Measurements from ENCODE around the gene PLAC8. TPM values are rescaled to one million over a fixed set of nuclear protein-coding genes. Genes with fewer than 3 reads are reported as not detected.
"Not testable (repeated sequence)": the region's sequence is repeated elsewhere in the genome, so short reads cannot be mapped to it uniquely, and the experiment has no call there.

The PLAC8 gene
- total RNA-seq, 2 experiments from 2014 or later = 395 to 418 TPM

- Mint-ChIP-seq H3K4me3 (peak overlapping the region; percentile 92), H3K4me1 (peaks cover 60% of the 10 kb centered on the region), H3K27ac (peak overlapping the region; percentile 92), H3K27me3 (no peaks in the 10 kb centered on the region), H3K9me3 (no peaks in the 10 kb centered on the region), H3K36me3 (ENCODE audit: low read depth) (peaks cover 71% of the 10 kb centered on the region)
- DNase-seq = no peak
- POLR2A ChIA-PET = interaction anchor here (1.0 kb wide), 1 partner anchor 107 kb away, joined by 5 read pairs; no protein-coding TSS in a partner anchor
- CTCF ChIA-PET = interaction anchor here (0.7 to 3.8 kb wide), 22 partner anchors 9 to 173 kb away, joined by 3 to 25 read pairs (median 4); partner anchors contain the start of gene COQ2
Observed at GRCh38 chr4:83110970-83111750, 3.4 kb downstream of the PLAC8 start.

GRCh38 chr4:83110223-83110945 lies 4.1 kb downstream of the PLAC8 start:
- CTCF ChIA-PET = interaction anchor here (0.5 to 3.8 kb wide), 29 partner anchors 9 to 174 kb away, joined by 3 to 25 read pairs (median 4); partner anchors contain the start of genes COPS4 and COQ2
- peak overlapping the region; percentile 92 for H3K4me3 Mint-ChIP-seq
- H3K27ac Mint-ChIP-seq = peak overlapping the region; percentile 92
- peaks cover 75% of the 10 kb centered on the region for H3K36me3 Mint-ChIP-seq (ENCODE audit: low read depth)
- DNase-seq = peak; percentile 93
- POLR2A ChIA-PET = interaction anchor here (0.7 to 1.0 kb wide), 2 partner anchors 108 to 122 kb away, joined by 5 to 6 read pairs; no protein-coding TSS in a partner anchor
- H3K4me1 Mint-ChIP-seq = peaks cover 57% of the 10 kb centered on the region
- H3K9me3 Mint-ChIP-seq = no peaks in the 10 kb centered on the region
- no peaks in the 10 kb centered on the region for H3K27me3 Mint-ChIP-seq

- Mint-ChIP-seq H3K27ac (peak overlapping the region; percentile 92), H3K36me3 (ENCODE audit: low read depth) (peaks cover 82% of the 10 kb centered on the region), H3K4me1 (peaks cover 57% of the 10 kb centered on the region), H3K4me3 (peak overlapping the region; percentile 92), H3K9me3 (no peaks in the 10 kb centered on the region), H3K27me3 (no peaks in the 10 kb centered on the region)
- peak; percentile 39 for DNase-seq
- ChIA-PET CTCF (interaction anchor here (0.5 to 3.8 kb wide), 27 partner anchors 8 to 174 kb away, joined by 3 to 25 read pairs (median 4); partner anchors contain the start of genes COPS4 and COQ2), POLR2A (interaction anchor here (0.6 to 1.0 kb wide), 3 partner anchors 101 to 123 kb away, joined by 3 to 6 read pairs (median 5); no protein-coding TSS in a partner anchor)
Observed at GRCh38 chr4:83109480-83110222, 4.9 kb downstream of the PLAC8 start.

- Mint-ChIP-seq H3K27ac (peak overlapping the region; percentile 92), H3K27me3 (no peaks in the 10 kb centered on the region), H3K36me3 (ENCODE audit: low read depth) (peaks cover 85% of the 10 kb centered on the region), H3K4me3 (peak overlapping the region; percentile 92), H3K9me3 (no peaks in the 10 kb centered on the region), H3K4me1 (peaks cover 60% of the 10 kb centered on the region)
- CTCF ChIA-PET = interaction anchor here (0.5 to 3.8 kb wide), 3 partner anchors 16 to 145 kb away, joined by 3 to 21 read pairs (median 3); no protein-coding TSS in a partner anchor
- POLR2A ChIA-PET = no interaction called here
- peak; percentile 21 for DNase-seq
Observed at GRCh38 chr4:83108101-83108861, 6.2 kb downstream of the PLAC8 start.

- Mint-ChIP-seq H3K27ac (no peak overlapping the region), H3K4me3 (peak overlapping the region; percentile 25), H3K36me3 (ENCODE audit: low read depth) (peaks cover 85% of the 10 kb centered on the region), H3K9me3 (no peaks in the 10 kb centered on the region), H3K4me1 (peaks cover 61% of the 10 kb centered on the region), H3K27me3 (no peaks in the 10 kb centered on the region)
- CTCF ChIA-PET = interaction anchor here (0.5 to 0.8 kb wide), 6 partner anchors 10 to 173 kb away, joined by 3 to 6 read pairs (median 4); no protein-coding TSS in a partner anchor
- POLR2A ChIA-PET = no interaction called here
- no peak for DNase-seq
Observed at GRCh38 chr4:83107631-83108030, 6.9 kb downstream of the PLAC8 start.

- Mint-ChIP-seq H3K4me3 (no peak overlapping the region), H3K36me3 (ENCODE audit: low read depth) (peaks cover 87% of the 10 kb centered on the region), H3K27ac (no peak overlapping the region), H3K4me1 (peaks cover 58% of the 10 kb centered on the region), H3K9me3 (no peaks in the 10 kb centered on the region), H3K27me3 (no peaks in the 10 kb centered on the region)
- DNase-seq = no peak
- ChIA-PET CTCF (no interaction called here), POLR2A (no interaction called here)
Observed at GRCh38 chr4:83104991-83105390, 9.5 kb downstream of the PLAC8 start.

- Mint-ChIP-seq H3K4me1 (peaks cover 41% of the 10 kb centered on the region), H3K4me3 (no peak overlapping the region), H3K27me3 (no peaks in the 10 kb centered on the region), H3K27ac (no peak overlapping the region), H3K36me3 (ENCODE audit: low read depth) (peaks cover 87% of the 10 kb centered on the region), H3K9me3 (no peaks in the 10 kb centered on the region)
- POLR2A ChIA-PET = no interaction called here
- DNase-seq = no peak
- CTCF ChIA-PET = interaction anchor here (0.6 to 2.0 kb wide), 6 partner anchors 9 to 1495 kb away, joined by 3 to 7 read pairs (median 4); no protein-coding TSS in a partner anchor
Observed at GRCh38 chr4:83096397-83096796, 18.1 kb downstream of the PLAC8 start.

GRCh38 chr4:83093060-83093640 lies 21.4 kb downstream of the PLAC8 start:
- ChIA-PET CTCF (interaction anchor here (0.9 to 1.1 kb wide), 2 partner anchors 19 to 26 kb away, joined by 3 to 5 read pairs; no protein-coding TSS in a partner anchor), POLR2A (no interaction called here)

GRCh38 chr4:83089410-83090157 lies 24.9 kb downstream of the PLAC8 start:
- POLR2A ChIA-PET = no interaction called here
- no peak for DNase-seq
- Mint-ChIP-seq H3K4me3 (no peak overlapping the region), H3K27ac (no peak overlapping the region), H3K4me1 (peaks cover 45% of the 10 kb centered on the region), H3K27me3 (no peaks in the 10 kb centered on the region), H3K36me3 (ENCODE audit: low read depth) (peaks cover 80% of the 10 kb centered on the region), H3K9me3 (no peaks in the 10 kb centered on the region)
- CTCF ChIA-PET = interaction anchor here (2.1 kb wide), 1 partner anchor 20 kb away, joined by 8 read pairs; no protein-coding TSS in a partner anchor

More at GRCh38 chr4:83093060-83093640, 21.4 kb downstream of the PLAC8 start:
- no peak overlapping the region for H3K4me3 Mint-ChIP-seq
- peak overlapping the region; percentile 1 for H3K27ac Mint-ChIP-seq
- H3K4me1 Mint-ChIP-seq = peaks cover 38% of the 10 kb centered on the region
- H3K36me3 Mint-ChIP-seq (ENCODE audit: low read depth) = peaks cover 87% of the 10 kb centered on the region
- DNase-seq = no peak
- no peaks in the 10 kb centered on the region for H3K27me3 Mint-ChIP-seq
- no peaks in the 10 kb centered on the region for H3K9me3 Mint-ChIP-seq

GRCh38 chr4:83084956-83085355 lies 29.6 kb downstream of the PLAC8 start:
- Mint-ChIP-seq H3K36me3 (ENCODE audit: low read depth) (peaks cover 68% of the 10 kb centered on the region), H3K27ac (peak overlapping the region; percentile 60), H3K4me1 (peaks cover 59% of the 10 kb centered on the region)
- H3K4me3 Mint-ChIP-seq, H3K27me3 Mint-ChIP-seq, DNase-seq, H3K9me3 Mint-ChIP-seq: not testable (repeated sequence)
- ChIA-PET POLR2A (interaction anchor here (0.6 to 1.3 kb wide), 2 partner anchors 175 to 339 kb away, joined by 3 to 4 read pairs; no protein-coding TSS in a partner anchor), CTCF (interaction anchor here (0.7 to 1.6 kb wide), 9 partner anchors 10 to 199 kb away, joined by 3 to 7 read pairs (median 3); partner anchors contain the start of gene COQ2)

All from activated CD4-positive, alpha-beta T cell treated with anti-CD3 and anti-CD28 coated beads, Interleukin-2, amount 10 ng/mL, durations not matched to agents 7 days and 5 days (primary cell).